HG02852 (cell line): ENCODE results near the gene SCRG1.
A peak's percentile ranks its signal among the peaks of the same experiment; 100 is the strongest.

Experiments used
- ATAC-seq: cut with Tn5 transposase; IDR thresholded peaks from one replicate; pipeline ENCODE4 v1.9.1; 2021; ENCODE audit warnings: mild to moderate bottlenecking, moderate library complexity; ENCODE audit not compliant: unreplicated experiment

Gene SCRG1

DNA sequence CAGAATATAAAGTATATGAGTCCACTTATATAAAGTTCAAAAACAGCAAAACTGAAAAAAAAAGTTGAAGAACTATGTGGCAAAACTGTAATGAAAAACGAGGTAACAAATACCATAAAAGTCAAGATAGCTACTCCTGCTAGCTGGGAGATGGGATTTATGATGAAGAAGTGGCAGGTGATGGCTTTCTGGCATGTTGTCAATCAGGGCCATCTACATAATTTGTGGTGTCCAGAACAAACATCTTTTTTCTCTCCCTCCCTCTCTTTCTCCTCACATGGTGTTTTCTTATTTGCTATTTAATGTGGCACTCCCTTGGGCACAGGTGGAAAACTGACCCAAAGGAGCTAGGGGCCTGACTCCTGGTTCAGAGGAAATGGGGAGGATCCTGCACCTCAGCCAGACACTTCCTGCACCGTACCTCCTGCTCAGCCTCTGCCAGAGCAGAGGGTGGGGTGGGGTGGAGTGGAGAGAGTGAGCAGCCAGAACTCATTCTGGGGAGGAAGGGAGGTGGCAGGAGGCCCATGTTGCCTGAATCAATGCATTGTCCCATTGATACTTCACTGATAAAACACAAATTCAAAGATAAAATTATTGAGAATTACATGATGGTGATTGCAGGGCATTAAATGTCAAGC lies 33.4 kb downstream of the SCRG1 start:
- no peak for ATAC-seq

DNA sequence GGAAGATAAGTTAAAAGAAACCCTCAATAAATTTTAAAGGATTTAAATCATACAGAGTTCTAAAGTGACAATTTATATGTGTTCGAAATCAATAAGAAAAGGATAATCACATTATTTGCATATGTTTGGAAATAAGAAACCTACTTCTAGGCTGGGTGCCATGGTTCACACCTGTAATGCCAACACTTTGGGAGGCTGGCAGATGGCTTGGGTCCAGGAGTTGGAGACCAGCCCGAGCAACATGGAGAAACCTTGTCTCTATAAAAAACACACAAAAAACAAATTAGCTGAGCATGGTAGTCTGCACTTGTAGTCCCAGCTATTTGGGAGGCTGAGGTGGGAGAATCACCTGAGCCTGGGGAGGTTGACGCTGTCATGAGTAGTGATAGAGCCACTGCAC lies 36.2 kb downstream of the SCRG1 start:
- ATAC-seq, result no peak

DNA sequence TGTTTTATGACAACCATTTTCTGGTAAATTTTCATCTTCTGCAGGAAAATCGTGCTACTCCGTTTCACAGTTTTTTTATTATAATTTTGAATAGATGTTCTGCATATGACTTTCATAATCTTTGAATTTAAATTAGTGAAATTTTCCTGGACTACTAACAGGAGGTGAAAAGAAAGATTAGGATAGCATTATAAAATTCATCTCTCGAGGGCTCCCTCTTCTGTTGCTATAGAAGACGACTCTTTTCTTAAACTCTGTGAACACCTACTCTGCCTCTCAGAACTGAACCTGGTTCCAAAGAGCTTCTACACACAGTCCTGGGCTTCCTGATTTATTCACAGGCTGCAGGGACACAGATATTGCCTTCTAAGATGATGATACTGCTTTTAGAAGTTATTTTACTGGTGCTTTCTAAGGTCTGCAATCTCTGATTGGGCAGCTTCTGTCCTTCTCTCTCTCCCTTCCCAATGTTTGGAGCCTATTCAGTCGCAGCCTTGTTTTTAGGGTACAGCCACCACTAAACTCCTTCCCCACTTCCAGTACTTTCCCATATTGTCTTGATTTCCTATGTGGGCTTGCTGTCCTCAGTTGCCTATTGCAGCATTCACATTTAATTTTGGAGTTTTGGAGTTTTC lies 38.2 kb downstream of the SCRG1 start:
- no peak for ATAC-seq

DNA sequence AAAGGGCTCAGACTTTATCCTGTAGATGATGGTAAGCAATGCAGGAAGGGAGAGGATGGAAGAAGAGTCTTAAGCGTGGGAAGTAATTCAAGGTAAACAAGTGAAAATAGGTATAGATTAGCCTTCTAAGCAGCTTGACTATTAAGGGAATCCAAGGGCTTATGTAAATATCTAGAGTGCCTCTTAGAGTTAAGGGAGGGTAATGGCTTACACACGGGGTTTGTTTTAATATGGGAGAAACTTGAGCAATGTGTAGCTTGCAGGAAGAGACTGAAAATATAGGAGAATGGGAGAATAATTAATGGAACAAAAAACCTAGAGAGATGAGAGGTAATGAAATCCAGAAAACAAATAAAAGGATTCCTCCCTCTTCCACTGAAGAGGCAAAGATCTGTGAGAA lies 41.0 kb downstream of the SCRG1 start:
- no peak for ATAC-seq

DNA sequence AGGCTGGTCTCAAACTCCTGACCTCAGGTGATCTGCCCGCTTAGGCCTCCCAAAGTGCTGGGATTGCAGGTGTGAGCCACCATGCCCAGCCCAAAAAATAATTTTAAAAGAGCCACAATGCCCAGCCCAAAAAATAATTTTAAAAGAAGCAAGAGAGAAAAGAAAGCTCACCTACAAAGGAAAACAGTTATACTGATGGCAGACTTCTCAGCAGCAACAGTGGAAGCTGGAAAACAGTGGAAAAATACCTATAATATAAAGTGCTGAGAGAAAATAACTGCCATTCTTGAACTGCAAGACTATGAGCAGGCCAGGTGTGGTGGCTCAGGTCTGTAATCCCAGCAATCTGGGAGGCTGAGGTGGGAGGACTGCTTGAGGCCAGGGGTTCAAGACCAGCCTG lies 51.4 kb downstream of the SCRG1 start:
- no peak for ATAC-seq

DNA sequence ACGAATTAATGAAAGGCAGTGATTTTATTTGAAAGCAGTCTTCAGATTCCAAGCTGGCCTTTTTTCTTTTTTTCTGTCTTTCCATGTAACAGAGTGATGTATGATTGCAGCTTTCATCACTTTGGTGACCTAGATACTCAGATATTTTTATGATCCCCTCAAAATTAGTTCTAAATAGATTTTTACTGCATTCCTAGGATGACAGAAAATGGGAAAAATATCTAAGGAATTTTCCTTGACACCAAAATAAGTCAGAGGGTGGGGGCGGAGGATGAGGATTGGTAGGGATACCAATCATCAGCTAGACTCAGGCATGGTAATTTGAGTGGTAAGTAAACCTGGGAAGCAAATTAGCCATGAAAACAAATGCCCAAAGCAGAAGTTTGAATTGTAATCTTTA lies 52.8 kb downstream of the SCRG1 start:
- ATAC-seq, result no peak

DNA sequence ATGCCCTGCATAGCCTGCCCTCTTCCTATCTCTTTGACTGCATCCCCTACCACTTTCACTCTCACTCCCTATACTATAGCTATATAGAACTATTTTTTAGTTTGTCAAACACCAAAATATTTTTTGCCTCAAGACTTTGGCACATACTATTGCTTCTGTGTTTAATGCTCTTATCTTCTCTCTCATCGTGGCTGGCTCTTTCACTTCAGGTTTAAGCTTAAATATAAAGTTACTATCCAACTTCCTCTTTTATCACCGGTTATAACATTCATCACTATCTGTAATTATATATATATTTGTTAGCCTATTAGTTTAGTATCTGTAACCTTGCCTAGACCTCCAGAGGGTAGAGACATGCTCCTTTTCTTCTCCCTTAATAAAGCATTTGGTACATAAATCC lies 53.3 kb downstream of the SCRG1 start:
- peak; percentile 49 for ATAC-seq

DNA sequence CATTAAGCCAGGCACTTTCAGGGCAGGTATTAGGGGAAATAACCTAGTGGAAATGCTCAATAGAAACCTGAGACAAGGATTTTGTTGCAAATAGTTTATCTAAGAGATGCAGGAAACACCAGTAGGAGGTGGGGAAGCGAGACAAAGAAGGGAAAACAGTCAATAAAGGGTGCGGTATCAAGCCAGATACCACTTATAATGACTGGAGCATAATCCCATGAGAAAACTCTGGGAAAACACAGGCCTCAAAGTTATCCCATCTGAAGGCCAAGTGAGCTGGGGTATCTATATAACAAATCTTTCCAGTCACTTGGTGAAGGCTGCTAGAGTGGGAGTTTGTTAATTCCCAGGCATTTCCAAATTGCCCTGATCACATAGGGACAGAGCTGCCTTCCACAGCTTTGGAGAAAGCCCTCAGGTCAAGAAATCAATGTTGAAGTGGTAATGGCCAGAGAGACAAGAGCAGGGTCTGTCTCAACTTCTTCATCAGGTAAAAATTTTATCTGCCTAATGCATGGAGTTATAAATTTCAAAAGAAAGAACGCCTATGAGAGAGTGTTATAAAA lies 55.0 kb downstream of the SCRG1 start:
- ATAC-seq, result no peak

DNA sequence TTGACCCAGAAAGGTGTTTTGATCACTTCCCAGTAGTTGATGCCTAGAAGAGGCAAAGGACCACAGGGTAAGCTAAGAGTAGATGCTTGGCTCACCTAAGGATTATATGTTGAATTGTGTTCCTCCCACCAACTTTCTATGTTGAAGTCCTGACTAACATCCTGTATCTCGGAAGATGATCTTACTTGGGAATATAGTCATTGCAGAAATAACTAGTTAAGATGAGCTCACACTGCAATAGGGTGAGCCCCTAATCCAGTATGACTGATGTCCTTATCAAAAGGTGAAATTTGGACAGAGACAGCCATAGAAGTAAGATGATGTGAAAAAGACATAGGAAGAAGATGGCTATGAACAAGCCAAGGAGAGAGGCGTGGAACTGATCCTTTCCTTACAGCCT lies 61.5 kb downstream of the SCRG1 start:
- no peak for ATAC-seq

DNA sequence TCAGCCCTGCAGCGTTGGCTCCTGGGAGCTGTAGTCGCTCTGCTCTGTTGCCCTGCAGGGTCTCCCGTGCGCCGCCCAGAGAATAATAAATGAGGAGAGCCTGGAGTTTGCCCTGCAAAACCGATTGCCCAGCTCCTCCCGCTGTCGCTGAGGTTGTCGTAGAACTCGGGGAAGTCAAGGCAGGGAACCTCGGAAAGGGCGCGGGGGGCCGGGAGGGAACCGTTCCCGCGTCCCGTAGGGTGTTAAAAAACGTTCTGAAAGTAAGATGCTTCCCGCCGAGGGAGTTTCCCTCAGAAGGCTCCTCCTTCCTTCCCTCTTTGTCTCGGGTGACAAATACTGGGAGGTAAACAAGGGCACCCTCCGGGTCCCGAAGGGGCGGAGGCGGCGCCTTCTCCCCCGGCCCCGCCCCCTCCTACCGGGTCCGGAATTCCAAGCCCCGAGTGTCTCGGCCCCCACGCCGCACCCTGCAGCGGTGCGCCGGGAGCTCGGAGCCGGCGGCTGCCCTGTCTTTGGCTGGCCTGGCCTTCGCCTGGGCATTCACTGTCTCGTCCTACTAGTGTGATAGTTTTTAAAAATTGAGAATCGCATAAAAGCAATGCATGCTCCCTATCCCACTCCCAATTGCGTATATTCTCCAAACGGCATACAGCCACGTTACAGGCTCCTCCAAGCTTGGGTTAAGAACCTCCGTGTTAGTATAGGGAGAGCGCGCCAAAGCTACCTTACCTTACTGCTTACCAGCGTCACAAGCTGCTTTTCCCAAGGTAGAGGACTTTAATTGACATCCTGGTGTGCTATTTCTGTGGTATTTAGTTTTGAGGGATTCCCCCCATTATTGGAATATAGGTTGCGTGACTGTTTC lies 63.8 kb downstream of the SCRG1 start:
- ATAC-seq, result peak; percentile 32
